AG09309 (cell line): ENCODE measurements around the gene CCNK.

Experiments used
- DNase-seq: peaks from one replicate; pipeline ENCODE4 v3.0.0-alpha.2; 2010; ENCODE audit warnings: low read depth
- H3K4me3 ChIP-seq: 2 replicates; pipeline ENCODE4 v1.5.1; 2011; ENCODE audit warnings: mild to moderate bottlenecking, low read depth, low read length, moderate library complexity; ENCODE audit not compliant: control insufficient read depth
- CTCF ChIP-seq: IDR thresholded peaks from 2 replicates; pipeline ENCODE4 v1.5.1; 2011; ENCODE audit warnings: mild to moderate bottlenecking, low read depth, low read length, inconsistent platforms; ENCODE audit not compliant: insufficient read depth, control insufficient read depth; ENCODE audit errors: missing control alignments

Gene CCNK

GRCh38 chr14:99497341-99497740, 16.1 kb downstream of the CCNK start:
- TF ChIP-seq CTCF: no peak
- DNase-seq: no peak
- no peak overlapping the region for H3K4me3 ChIP-seq

- no peak for DNase-seq
- no peak overlapping the region for H3K4me3 ChIP-seq
- no peak for TF ChIP-seq CTCF
Measured at GRCh38 chr14:99497894-99498293, 16.7 kb downstream of the CCNK start.

- H3K4me3 ChIP-seq: no peak overlapping the region
- no peak for TF ChIP-seq CTCF
- no peak for DNase-seq
Measured at GRCh38 chr14:99502989-99503421, 21.8 kb downstream of the CCNK start.

GRCh38 chr14:99503848-99504453, 22.7 kb downstream of the CCNK start:
- H3K4me3 ChIP-seq: no peak overlapping the region
- DNase-seq: no peak
- no peak for TF ChIP-seq CTCF

- TF ChIP-seq CTCF: no peak
- DNase-seq: no peak
- H3K4me3 ChIP-seq: no peak overlapping the region
Measured at GRCh38 chr14:99505089-99505488, 23.9 kb downstream of the CCNK start.

- no peak for DNase-seq
- no peak overlapping the region for H3K4me3 ChIP-seq
- no peak for TF ChIP-seq CTCF
Measured at GRCh38 chr14:99506276-99506675, 25.1 kb downstream of the CCNK start.
